Right cardiac atrium (tissue), 5 donors: ENCODE results near the gene SIX5. TPM values are rescaled to one million over a fixed set of nuclear protein-coding genes. Genes with fewer than 3 reads are reported as not detected.

Source experiments
- ATAC-seq, 2 donors: fragments of 200-7000 bp; cut with Tn5 transposase; one replicate each; pipeline versions ENCODE4 v1.8.0 to v1.9.1; 2020; ENCODE audit warnings: moderate library complexity in 2 of 2, mild to moderate bottlenecking in 1 of 2
- DNase-seq, 3 donors: peaks; one replicate each; pipeline ENCODE4 v3.0.0-alpha.2; 2020
- H3K27ac ChIP-seq: one replicate; pipeline ENCODE4 v1.5.1; 2013; ENCODE audit warnings: mild to moderate bottlenecking, low read length, control low read depth, moderate library complexity
- H3K27me3 ChIP-seq: one replicate; pipeline ENCODE4 v1.6.1; 2013; ENCODE audit not compliant: control insufficient read depth, insufficient read depth
- H3K4me1 ChIP-seq: one replicate; pipeline ENCODE4 v1.6.1; 2013; ENCODE audit warnings: low read length; ENCODE audit not compliant: control insufficient read depth, insufficient read depth
- H3K4me3 ChIP-seq: one replicate; pipeline ENCODE4 v1.5.1; 2013; ENCODE audit warnings: low read length, control low read depth
- H3K9me3 ChIP-seq: one replicate; pipeline ENCODE4 v1.6.1; 2013; ENCODE audit warnings: low read length; ENCODE audit not compliant: control insufficient read depth
- WGBS: extraction: QIAGEN DNeasy Blood & Tissue Kit; methylation state at CpG from one replicate; pipeline ENCODE4 v1.1.7; 2013; 5-methylcytosine and 5-hydroxymethylcytosine counted together
- intact Hi-C, 4 donors: fragments of 100-400 bp; cut with DNase I; formaldehyde crosslinking; loops; one replicate each; pipeline versions ENCODE4 v1.11.0 to v1.14.0; 2022 to 2023
- polyA plus RNA-seq: library from polyadenylated mRNA; stranded (reverse); fragments of 200-250 nt; gene quantifications from one replicate; pipeline ENCODE4 v1.2.3, GENCODE V29; 2013
- total RNA-seq, 4 donors: library from RNA; stranded (reverse); fragmentation: NEBNext Ultra II Directional; extraction: Animal tissue kit (Norgen Biotek cat#: 25700); gene quantifications; one replicate each; pipeline ENCODE4 v1.2.1, GENCODE V29; 2021
- donor health status: healthy with polysubstance abuse.
- donor health status: DM: no; HTN: yes; CAD: no.
- donor health status: DM: no; HTN: no; CAD: no.
- donor health status: DM: no; HTN: yes; CAD: no; lungs with severe emphysema.
- donor health status: DM: yes; HTN: yes; CAD: no.

The SIX5 gene
- total and polyA plus RNA-seq, 5 donors = 15.8 to 33.2 (median 23.9) TPM

- no peak for DNase-seq
- H3K4me3 ChIP-seq = no peak overlapping the region
- H3K4me1 ChIP-seq = no peaks in the 10 kb centered on the region
- intact Hi-C loops = no loop called here
- no peaks in the 10 kb centered on the region for H3K9me3 ChIP-seq
- H3K27me3 ChIP-seq = no peaks in the 10 kb centered on the region
- WGBS = 83% methylated on average over 14 of the region's 14 CpGs
- ATAC-seq = no peak
- no peak overlapping the region for H3K27ac ChIP-seq
Observed at GRCh38 chr19:45772130-45772840, 3.2 kb upstream of the SIX5 start.

- Histone ChIP-seq H3K9me3 (no peaks in the 10 kb centered on the region), H3K27ac (peak overlapping the region; percentile 86), H3K4me3 (no peak overlapping the region), H3K27me3 (no peaks in the 10 kb centered on the region), H3K4me1 (no peaks in the 10 kb centered on the region)
- 84% methylated on average over 46 of the region's 46 CpGs for WGBS
- no peak for ATAC-seq
- peak in 2 of 3 donors; percentile 75 to 77 for DNase-seq
- intact Hi-C loops = no loop called here
Observed at GRCh38 chr19:45771311-45771933, 2.4 kb upstream of the SIX5 start.

GRCh38 chr19:45770192-45771101 is 1.4 kb upstream of the SIX5 start:
- ATAC-seq (peak; percentile 81 to 83), DNase-seq (peak; percentile 97 to 99 (median 99))
- Histone ChIP-seq H3K4me3 (peak overlapping the region; percentile 33), H3K27me3 (no peaks in the 10 kb centered on the region), H3K4me1 (no peaks in the 10 kb centered on the region), H3K9me3 (no peaks in the 10 kb centered on the region), H3K27ac (peak overlapping the region; percentile 86)
- 3% methylated on average over 79 of the region's 79 CpGs for WGBS
- intact Hi-C loops = no loop called here

GRCh38 chr19:45769821-45770191 is 754 bp upstream of the SIX5 start:
- intact Hi-C loops = loop anchor here in 1 of 4 donors (5.0 to 10.0 kb wide), 2 partner anchors 55 to 78 kb away; partner anchors contain the start of genes QPCTL and SNRPD2
- no peaks in the 10 kb centered on the region for H3K27me3 ChIP-seq
- H3K4me1 ChIP-seq = no peaks in the 10 kb centered on the region
- peak overlapping the region; percentile 86 for H3K27ac ChIP-seq
- WGBS = under 1% methylated on average over 28 of the region's 28 CpGs
- DNase-seq (peak; percentile 65 to 87 (median 78)), ATAC-seq (peak in 1 of 2 donors; percentile 1)
- H3K4me3 ChIP-seq = peak overlapping the region; percentile 33
- H3K9me3 ChIP-seq = no peaks in the 10 kb centered on the region

- under 1% methylated on average over 31 of the region's 33 CpGs for WGBS
- Histone ChIP-seq H3K27me3 (no peaks in the 10 kb centered on the region), H3K9me3 (no peaks in the 10 kb centered on the region), H3K4me3 (peak overlapping the region; percentile 80), H3K27ac (peak overlapping the region; percentile 99), H3K4me1 (no peaks in the 10 kb centered on the region)
- ATAC-seq (no peak), DNase-seq (peak in 2 of 3 donors; percentile 86 to 87)
- intact Hi-C loops = loop anchor here in 1 of 4 donors (5.0 to 10.0 kb wide), 2 partner anchors 54 to 76 kb away; partner anchors contain the start of genes QPCTL and SNRPD2
Observed at GRCh38 chr19:45768655-45768983, 433 bp downstream of the SIX5 start.

- Histone ChIP-seq H3K27ac (peak overlapping the region; percentile 99), H3K4me3 (peak overlapping the region; percentile 80), H3K9me3 (no peaks in the 10 kb centered on the region), H3K27me3 (no peaks in the 10 kb centered on the region), H3K4me1 (no peaks in the 10 kb centered on the region)
- DNase-seq (peak; percentile 70 to 91 (median 90)), ATAC-seq (no peak)
- under 1% methylated on average over 102 of the region's 102 CpGs for WGBS
- intact Hi-C loops = loop anchor here in 1 of 4 donors (5.0 to 10.0 kb wide), 2 partner anchors 53 to 76 kb away; partner anchors contain the start of genes QPCTL and SNRPD2
Observed at GRCh38 chr19:45767881-45768654, 984 bp downstream of the SIX5 start.

GRCh38 chr19:45767410-45767880 is 1.6 kb downstream of the SIX5 start:
- H3K4me1 ChIP-seq = no peaks in the 10 kb centered on the region
- H3K27me3 ChIP-seq = no peaks in the 10 kb centered on the region

GRCh38 chr19:45766869-45767346 is 2.1 kb downstream of the SIX5 start:
- DNase-seq (peak in 1 of 3 donors; percentile 82), ATAC-seq (no peak)
- H3K4me1 ChIP-seq = no peaks in the 10 kb centered on the region
- H3K27me3 ChIP-seq = no peaks in the 10 kb centered on the region
- peak overlapping the region; percentile 80 for H3K4me3 ChIP-seq
- H3K9me3 ChIP-seq = no peaks in the 10 kb centered on the region
- WGBS = 16% methylated on average over 24 of the region's 24 CpGs
- H3K27ac ChIP-seq = peak overlapping the region; percentile 99
- intact Hi-C loops = loop anchor here in 1 of 4 donors (5.0 to 10.0 kb wide), 2 partner anchors 52 to 75 kb away; partner anchors contain the start of genes QPCTL and SNRPD2

More at GRCh38 chr19:45767410-45767880, 1.6 kb downstream of the SIX5 start:
- intact Hi-C loops = loop anchor here in 1 of 4 donors (5.0 to 10.0 kb wide), 2 partner anchors 53 to 75 kb away; partner anchors contain the start of genes QPCTL and SNRPD2
- Histone ChIP-seq H3K27ac (peak overlapping the region; percentile 99), H3K4me3 (peak overlapping the region; percentile 80), H3K9me3 (no peaks in the 10 kb centered on the region)
- WGBS = 10% methylated on average over 31 of the region's 31 CpGs
- ATAC-seq = peak; percentile 3 to 8
- peak; percentile 81 to 92 (median 90) for DNase-seq

- no peaks in the 10 kb centered on the region for H3K9me3 ChIP-seq
- intact Hi-C loops = loop anchor here in 1 of 4 donors (5.0 to 10.0 kb wide), 2 partner anchors 52 to 74 kb away; partner anchors contain the start of genes QPCTL and SNRPD2
- H3K27me3 ChIP-seq = no peaks in the 10 kb centered on the region
- H3K4me1 ChIP-seq = no peaks in the 10 kb centered on the region
- peak in 2 of 3 donors; percentile 62 to 85 for DNase-seq
- WGBS = 57% methylated on average over 17 of the region's 17 CpGs
- peak overlapping the region; percentile 80 for H3K4me3 ChIP-seq
- ATAC-seq = no peak
- H3K27ac ChIP-seq = peak overlapping the region; percentile 99
Observed at GRCh38 chr19:45766296-45766868, 2.7 kb downstream of the SIX5 start.
